NCI-H1092 (cell line): ENCODE data around the gene CCDC146.

Experiments used
- DNase-seq: peaks from one replicate; lab custom pipeline; 2025; lab: John Stamatoyannopoulos, UW

CCDC146 gene

DNA sequence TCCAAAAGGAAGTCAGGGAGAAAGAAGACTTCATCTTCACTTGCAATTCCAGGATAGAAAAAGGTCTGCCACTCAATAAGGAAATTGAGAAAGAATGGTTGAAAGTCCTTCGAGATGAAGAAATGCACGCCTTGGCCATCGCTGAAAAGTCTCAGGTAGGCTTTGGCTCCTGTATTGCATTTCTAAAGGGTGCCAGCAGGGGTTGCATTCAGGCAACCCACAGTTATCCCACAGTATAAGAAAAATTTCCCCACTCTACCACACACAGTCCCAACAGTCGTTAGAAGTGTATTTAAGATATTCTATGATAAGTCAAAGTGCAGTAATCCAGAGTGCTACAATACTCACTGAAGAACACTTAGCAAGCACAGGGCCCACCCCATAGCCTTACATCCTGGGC, 170.6 kb downstream of the CCDC146 start:
- DNase-seq = no peak

DNA sequence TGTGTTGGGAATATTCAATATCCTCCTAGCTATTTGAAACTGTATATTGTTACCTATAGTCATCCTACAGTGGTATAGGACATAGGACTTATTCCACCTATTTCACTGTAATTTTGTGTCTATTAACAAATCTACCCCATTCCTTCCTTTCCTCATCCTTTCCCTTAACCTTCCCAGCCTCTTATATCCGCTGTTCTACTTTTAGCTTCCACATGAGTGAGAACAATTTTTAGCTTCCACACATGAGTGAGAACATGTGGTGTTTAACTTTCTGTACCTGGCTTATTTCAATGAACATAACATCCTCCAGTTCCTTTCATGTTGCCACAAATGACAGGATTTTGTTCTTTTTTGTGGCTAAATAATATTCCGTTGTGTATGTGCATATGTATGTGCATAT, 173.1 kb downstream of the CCDC146 start:
- DNase-seq = no peak

DNA sequence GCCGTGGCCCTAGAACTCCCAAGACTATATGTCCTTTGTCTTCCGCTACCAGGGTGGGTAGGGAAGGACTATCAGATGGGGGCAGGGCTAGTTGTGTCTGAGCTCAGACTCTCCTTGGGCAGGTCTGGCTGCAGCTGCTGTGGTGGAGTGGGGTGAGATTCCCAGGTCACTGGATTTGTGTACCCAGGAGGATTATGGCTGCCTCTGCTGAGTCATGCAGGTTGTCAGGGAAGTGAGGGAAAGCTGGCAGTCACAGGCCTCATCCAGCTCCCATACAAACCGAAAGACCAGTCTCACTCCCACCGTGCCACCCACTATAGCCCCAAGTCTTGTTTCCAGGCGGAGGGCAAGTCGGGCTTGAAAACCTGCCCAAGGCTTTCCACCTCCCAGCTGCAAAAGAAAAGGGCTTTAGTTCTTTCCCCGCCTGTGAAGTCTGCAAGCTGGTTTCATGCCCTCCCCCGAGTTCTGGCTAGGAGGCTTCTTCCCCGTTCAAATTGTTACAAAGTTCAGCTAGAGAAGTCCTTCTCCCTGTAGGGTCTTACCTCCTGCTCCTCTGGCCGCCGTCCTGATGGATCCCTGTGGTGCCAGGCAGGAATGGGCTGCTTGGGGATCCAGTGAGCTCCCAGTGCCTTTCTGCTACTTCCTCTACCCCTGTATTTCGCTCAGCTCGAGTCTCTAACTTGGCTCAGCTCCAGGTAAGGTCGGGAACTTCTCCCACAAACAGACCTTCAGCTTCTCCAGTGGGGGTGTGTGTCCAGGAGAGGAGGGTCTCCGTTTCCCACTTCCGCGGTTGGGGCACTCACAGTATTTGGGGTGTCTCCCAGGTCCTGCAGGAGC, 184.0 kb downstream of the CCDC146 start:
- DNase-seq = no peak

DNA sequence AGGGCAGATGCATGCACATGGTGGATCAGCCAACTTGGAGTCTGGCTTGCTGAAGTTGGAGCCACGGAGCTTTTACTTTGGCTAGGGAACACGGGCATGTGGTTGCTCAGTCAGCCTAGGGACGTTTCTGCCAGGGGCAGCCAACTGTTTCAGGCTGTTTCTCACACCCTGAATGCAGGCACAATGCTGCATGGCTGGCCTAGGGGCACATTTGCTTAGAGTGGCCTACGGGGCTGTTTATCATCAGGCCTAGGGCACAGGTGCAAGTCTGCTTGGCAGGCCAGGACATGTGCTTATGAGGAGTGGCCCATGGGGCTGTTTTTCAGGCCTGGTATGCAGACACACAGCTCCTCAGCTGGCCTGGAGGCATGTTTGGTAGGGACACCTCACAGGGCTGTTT, 186.4 kb downstream of the CCDC146 start:
- DNase-seq = no peak

DNA sequence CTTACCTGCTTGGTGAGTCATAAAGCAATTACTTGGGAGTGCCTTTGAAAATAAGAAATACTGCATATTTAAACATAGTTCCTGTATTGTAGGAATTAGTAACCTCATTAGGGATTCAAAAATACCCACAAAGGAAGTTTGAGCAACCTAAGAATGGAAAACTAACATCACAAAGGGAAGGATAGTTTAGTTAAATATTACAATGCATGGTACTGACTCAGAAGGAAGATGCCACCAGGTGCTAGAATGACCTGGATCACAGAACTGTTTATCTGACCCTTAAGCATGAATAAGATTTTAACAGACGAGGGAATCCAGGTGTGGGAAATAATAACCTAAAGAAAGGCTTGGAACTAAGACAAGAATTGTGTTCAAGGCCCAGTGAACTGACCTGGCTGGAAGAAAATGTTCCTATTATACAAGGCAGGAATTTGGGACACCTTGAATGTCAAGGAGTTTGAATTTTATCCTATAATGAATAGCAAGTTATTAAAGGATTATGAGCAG, 187.4 kb downstream of the CCDC146 start:
- DNase-seq = no peak

DNA sequence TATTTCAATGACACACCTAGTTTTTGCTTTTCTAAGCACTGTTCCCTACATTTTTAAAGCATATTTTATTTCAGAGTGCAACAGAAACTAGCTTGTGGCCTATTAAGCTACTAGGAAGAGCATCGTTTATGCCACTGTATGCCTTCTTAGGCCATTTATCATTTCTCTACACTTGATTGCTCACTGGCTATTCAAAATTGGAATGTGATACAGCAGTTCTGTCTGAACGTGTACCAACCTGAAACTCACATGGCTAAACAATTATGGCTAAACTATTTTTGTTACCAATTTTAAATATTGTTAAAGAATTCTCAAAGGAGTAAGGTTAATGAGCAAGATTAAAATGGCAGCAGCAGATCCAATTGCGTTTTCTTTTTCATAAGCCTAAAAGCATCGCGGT, 188.6 kb downstream of the CCDC146 start:
- DNase-seq = no peak

DNA sequence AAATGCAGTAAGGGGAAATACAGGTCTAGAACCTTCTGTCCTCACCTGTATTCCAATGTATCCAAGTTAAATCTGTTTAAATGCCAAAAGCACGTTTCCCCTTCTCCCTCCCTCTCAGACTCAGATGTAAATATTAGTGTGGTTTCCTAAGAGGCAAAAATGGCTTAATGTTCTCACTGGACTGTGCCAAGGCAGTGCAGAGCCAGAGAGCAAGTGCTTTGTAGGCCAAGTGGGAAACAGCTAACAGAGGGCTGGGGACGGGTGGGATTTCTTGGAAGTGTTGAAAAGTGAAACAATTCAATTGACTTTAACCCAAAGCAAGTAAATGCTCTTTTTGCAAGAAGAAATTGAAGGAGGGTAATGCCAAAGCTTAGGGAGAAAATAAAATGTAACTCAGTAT, 190.7 kb downstream of the CCDC146 start:
- no peak for DNase-seq

DNA sequence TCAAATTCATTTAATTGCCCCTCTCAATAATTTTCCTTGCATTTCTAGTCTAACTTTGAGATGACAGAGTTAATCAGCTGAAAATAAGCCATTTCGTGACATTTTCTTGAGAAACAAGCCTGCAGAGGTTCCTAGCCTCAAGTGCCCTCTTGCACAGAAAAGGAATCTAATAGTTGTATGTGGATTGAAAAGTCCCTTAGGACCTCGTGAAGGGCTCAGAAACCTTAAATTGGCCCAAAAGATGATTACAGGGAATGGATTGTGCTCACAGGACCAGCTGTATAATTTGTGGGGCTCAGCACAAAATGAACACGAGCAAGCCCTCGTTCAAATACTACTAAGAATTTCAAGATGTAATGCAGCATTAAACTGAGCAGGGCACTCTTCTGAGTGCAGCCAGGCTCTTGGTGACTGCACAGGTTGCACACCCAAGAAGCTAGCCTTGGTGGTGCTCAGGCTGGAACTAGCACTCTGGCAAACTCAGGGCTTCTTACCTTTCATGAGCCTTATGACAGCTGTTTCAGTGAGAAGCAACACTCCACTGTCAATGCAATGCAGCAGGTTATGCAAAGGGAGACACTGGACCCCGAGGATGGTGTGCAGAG, 191.6 kb downstream of the CCDC146 start:
- no peak for DNase-seq

DNA sequence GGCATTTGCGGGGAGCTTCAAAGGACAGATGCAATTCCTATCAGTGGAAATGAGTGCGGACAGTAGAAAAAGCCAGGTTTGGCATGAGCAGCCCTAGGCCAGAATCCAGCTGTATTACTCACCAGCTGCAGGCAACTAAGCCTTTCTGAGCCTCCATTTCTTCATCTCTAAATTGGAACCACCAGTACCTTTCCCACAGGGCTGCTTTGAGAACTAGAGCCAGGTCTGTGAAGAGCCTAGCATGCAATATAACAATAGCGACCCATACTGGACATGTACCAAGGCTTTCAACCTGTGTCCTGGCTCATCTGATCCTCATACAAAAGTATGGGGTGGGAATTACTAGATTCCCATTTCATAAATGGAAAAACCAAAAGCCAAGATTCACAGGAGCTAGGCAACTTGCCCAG, 192.8 kb downstream of the CCDC146 start:
- DNase-seq = peak; percentile 19

DNA sequence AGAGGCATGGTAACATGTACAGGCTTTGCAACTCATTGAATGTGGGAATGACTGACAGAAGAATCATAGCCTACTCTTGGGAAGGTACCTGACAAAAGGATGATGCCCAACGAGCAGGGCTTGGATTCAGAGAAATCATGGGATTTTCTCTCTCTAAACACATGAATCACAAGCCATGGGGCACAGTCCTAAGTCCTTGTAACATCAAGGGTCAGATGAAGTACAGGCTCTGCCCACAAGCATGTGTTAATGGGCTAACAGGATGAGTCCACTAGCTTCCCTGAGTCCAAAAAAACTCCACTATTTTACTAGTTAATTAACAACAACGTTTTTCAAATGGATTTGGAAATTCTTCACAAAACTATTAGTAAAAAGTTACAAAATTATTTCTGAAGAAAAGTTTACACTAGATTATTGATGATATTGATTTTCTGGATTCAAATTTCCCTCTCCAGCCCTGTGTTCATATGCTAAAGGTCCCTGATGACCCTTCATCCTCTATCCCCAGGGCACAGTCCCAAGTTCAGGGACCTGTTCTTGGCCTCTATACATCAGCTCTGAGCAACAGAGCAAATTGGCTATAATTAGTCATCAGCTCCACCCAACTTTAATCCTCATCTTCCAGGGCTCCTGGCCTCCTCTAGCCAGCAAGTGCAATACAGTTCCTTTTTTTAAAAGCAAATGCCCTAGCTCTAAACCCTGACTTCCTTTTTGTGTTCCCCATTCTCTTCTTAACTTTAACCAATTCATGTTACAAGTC, 194.0 kb downstream of the CCDC146 start:
- no peak for DNase-seq

DNA sequence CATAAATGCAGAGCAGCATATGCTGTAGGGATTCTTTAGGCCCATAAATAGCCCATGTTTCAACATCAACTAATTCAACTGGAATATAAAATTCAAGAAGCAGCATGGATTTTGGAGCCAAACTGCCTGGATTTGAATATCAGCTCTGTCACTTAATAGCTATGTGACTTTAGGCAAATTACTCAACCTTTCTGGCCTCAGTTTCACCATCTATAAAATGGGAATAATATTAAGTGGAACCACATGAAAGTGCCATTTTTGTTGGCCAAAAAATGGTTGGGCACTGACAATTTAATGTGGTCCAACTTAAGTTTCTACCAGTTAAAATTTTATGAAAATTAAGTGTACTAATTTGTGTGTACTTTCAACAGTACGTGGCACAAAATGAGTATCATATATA, 195.6 kb downstream of the CCDC146 start:
- DNase-seq = no peak

DNA sequence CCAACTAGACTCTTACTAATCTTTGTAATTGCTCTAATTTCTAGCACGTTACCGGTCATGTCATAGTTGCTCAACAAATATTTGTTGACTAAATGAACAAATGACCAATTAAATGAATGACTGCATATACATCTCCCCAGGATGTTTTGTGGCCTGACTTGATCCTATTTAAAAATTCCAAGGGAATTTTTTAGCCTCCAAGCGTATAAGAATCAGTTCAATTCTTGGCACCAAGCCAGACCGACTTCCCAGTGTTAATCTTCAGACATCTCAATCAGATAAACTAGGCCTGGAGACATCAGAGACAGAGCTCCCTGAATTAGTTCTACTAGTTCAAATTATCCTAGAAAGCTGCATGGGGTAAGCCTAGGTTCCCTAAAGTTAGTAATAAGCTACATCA, 197.7 kb downstream of the CCDC146 start:
- DNase-seq = no peak

DNA sequence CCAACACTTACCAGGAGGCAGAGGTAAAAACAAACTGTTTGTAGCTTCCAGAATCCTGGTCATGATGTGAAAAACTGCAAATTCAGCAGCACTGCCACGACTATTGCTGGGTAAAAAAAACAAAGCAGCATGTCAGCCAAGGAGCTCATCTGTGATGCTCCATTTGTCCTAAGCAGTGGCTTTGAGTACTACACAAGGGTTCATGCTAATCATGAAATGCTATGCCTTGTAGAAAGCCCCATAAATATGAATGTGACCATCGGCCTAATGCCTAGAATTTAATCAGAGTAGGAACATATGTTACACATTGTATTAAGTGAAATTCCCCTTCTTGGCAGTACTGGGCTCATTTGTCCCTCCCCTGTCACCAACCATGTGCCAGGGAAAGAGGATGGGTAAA, 198.3 kb downstream of the CCDC146 start:
- no peak for DNase-seq

DNA sequence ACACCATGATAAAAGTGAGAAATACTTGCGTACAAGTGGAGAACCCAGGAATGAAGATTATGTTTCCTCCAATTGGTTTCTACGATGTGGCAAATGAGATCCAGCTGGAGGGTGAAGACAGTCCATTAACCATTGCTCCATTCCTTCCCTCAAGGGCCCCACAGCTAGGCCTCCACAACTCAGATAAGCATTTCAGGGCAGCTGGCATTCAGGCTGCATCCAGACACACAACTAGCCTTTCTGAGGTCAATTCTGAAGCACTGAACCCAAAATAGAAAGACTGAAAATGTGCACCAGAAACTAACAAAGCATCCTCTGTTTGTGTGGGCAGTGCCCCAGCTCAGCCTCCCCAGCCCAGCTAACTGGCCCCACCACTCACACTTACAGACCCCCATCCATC, 198.9 kb downstream of the CCDC146 start:
- no peak for DNase-seq

DNA sequence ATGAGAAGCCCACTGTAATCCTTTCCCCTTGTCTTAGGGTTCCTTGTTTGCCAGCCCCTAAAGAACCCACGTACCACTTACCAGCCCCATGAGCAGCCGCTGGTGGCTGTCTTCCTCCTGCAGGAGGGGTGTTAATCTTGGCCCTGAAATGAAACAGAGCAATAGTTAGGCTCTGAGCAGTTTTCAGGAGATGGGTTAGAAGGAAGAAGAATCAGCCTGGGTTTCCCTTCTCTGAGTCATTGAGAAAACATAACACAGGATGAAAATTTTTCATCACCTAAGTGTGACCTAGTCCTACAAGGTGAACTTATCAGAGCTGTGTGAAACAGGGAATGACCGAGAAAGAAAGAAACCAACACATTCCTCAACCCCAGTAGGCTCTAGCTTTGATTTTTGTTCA, 203.7 kb downstream of the CCDC146 start:
- no peak for DNase-seq

DNA sequence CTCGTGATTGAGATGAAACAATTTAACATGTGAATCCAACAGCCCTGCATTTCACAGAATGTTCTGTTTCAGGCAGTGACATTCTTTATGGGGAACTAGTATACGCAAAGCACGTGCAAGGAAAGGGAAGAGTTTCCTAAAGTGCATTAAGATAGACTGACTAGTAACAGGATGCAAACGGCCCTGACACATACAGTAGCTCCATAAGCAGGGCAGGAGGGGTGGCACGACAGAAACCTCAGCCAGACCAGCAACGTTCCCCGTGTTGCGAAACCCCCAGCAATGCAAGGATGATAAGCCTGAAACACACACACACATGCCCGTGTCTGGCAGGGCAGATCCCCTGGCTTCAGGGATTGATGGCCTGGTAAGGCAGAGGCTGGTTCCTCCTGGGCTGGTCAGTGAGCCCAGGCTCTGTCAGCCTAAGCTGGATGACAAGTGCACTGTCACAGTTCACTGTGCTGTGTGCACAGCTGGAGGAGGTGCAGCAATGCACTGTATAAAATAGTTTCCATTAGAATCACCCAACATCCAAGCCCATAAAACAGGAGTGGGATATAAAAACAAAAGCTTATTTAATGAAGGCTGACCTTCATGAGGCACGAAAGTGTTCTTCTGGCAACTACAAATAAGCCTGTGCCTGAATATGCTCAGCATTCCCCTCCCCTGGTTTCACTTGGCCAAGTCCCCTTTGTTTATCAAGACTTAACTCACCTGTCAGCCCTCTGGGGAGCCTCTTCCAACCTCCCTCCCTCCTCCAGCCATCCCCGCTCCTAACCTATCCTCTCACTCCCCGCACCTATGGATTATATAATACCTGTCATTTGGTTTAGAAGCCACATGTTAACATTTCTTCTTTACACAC, 204.9 kb downstream of the CCDC146 start:
- DNase-seq = no peak

DNA sequence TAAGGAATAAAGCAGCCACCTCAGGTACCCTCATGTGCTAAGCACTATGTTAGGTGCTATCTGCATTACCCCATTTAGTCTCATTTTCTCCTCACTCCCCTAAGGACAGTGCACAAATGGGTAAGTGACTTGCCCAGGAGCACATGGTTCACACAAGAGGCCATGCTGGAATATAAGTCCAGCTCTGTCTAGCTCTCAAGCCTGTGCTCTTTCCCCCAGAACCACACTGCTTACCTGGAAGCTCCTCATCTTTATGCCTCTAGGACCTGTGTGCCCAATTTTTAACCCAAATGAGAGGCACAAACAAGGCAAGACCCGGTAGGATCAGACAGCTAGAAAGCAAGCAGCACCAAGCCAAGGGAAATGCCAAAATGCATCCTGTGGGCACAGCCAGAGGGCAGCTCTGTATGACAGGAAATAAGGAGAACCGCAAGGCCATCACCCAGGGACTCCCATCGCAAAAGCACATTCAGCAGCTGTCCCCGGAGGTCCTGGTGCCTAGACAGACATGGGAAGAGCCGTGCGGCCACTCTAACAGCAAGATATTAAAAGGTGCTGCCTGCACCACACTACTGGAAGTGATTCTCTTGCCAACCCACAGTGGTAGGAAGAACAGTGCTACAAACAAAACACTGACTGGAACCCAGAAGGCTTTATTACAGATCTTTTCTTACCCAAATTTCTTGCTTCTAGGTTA, 205.7 kb downstream of the CCDC146 start:
- no peak for DNase-seq

DNA sequence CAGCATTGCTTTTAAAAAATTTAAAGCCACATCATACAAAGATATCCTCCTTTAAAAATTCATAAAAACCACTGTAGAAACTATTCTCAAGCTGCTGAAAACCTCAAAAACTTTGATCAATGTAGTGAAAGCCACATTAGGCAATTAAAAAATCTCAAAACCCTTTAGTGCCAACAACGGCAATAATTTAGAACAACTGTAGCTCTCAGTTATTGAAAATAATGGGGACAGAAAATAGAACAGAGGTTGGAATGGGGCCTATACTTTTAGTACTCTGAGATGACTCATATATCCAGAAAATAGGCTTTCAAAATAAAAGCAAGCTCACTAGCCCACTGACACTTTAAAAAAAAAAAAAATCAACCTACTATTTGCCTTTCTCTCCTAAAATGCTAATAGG, 206.3 kb downstream of the CCDC146 start:
- no peak for DNase-seq

DNA sequence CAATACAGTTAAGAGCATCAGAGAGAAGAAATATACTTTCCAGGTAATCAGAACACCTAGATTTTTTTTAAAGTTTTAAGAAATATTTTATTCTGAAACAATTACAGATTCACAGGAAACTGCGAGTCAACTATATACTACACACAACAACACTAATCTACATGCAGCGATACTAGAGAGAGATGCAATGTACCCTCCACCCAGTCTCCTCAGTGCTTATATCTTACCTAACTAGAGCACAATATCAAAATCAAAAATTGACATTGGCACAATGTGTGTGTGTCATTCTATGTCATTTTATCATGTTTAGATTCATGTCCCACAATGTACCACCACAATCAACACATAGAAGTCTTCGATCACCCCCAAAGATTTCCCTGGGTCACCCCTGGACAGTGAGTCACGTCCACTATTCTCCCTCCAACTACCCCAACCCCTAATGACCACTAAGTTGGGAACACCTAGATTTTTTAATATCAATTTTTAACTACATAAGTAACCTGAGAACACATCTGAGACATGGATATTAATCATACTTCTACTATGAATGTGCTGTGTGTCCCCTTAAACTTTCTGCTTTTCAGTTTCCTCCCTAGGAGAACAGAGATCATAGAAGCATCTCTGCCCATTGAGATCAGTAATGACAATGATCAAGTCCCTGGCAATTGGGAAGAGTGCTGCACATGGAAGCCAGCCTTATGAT, 207.2 kb downstream of the CCDC146 start:
- DNase-seq = no peak

DNA sequence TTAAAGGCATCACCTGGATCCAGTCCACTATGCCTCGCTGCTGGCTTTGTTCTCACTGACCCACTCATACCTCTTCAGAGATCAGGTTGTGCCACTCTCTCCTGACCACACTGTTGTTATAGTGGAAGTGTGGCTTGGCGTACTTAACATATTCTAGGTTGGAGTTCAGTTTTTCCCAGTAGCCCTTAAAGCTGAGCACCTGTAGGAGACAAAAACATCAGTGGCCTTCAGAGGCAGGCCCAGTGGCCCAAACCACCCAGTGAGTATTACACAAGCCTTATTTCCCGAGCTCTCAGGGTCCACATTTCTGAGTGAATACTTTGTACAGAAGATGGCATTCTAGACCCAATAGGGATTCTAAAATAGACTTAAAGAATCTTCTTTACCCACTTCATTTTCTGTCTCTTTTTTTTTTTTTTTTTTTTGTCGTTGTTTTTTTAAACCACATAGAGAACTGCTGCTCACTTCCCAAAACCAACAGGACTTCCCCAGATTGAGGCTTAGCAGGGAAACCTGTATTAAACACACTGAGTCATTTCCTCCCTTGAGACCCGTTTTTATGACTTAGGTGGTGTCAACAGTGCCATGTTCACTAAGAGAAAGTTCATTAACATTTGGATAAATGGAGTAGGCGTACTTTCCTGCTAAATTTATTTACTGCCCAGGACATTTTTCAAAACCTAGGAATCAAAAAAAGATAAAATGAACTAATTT, 207.9 kb downstream of the CCDC146 start:
- DNase-seq = no peak
